Omental fat pad (tissue), 4 donors: ENCODE measurements around the gene MORN2. TPM values are rescaled to one million over a fixed set of nuclear protein-coding genes. Genes with fewer than 3 reads are reported as not detected.

Source experiments
- ATAC-seq: fragments of 150-250 bp; one replicate; pipeline ENCODE4 v1.9.1; 2016; ENCODE audit warnings: mild to moderate bottlenecking, moderate library complexity; ENCODE audit not compliant: low FRiP score
- DNase-seq: peaks from one replicate; pipeline ENCODE4 v3.0.0-alpha.2; 2019; ENCODE audit warnings: low spot score
- CTCF ChIP-seq, 3 donors: fragments of 450-650 bp; IDR thresholded peaks; one replicate each; pipeline ENCODE4 v1.5.1; 2016 to 2017; ENCODE audit warnings: antibody characterized with exemption in 3 of 3, mild to moderate bottlenecking in 3 of 3, moderate library complexity in 2 of 3
- total RNA-seq, 4 donors: library from RNA; depleted of rRNA; stranded (reverse); fragments of >200 nt; gene quantifications; one replicate each; pipeline ENCODE4 v1.1.0, GENCODE V29; 2016

MORN2 gene
- total RNA-seq, 4 donors from 2014 or later: 6.8 to 14.3 (median 10.9) TPM

- TF ChIP-seq CTCF (IDR thresholded peaks at IDR 0.05): no peak
- no peak for DNase-seq
- no peak for ATAC-seq
Observed at GRCh38 chr2:38873763-38874162, 2.0 kb upstream of the MORN2 start.

DNA sequence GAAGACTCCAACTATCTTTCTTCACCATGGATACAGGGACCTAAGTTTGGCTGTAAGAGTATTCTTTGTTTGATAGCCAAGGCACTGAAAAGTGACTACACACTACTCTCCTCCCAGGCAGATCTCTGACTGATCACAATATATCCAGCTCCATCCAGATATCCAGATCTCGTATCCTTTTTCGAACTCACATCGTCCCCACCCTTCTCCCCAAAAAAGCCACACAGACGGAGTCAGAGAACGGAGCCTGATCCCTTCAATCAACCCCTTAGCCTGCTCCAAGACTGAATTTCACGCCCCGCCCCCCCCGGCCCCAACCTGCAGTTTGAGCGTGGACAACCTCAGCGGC lies 575 bp upstream of the MORN2 start:
- TF ChIP-seq CTCF (IDR thresholded peaks at IDR 0.05): no peak
- DNase-seq (no peak), ATAC-seq (peak; percentile 54)

DNA sequence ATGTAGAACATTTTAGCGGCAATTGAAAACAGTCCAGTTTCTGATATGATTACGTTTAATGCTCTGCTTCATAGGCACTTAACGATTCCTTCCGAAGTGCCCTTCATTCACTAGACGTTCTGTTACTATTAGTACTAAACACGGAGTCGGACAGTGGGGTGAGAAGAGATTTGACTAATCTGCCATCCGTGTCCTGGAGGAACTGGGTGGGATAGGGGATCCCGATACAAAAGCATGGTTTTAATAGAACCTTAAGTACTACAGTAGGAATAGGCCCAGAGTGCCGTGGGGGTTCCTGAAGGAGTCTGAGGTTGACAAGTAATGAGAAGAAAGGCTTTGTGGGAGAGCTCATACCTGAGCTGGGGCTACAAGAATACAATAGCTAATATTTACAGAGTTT lies 631 bp downstream of the MORN2 start:
- no peak for DNase-seq
- TF ChIP-seq CTCF (IDR thresholded peaks at IDR 0.05): no peak
- no peak for ATAC-seq

- DNase-seq: no peak
- no peak for ATAC-seq
- TF ChIP-seq CTCF (IDR thresholded peaks at IDR 0.05): no peak
Observed at GRCh38 chr2:38886063-38886462, 10.3 kb downstream of the MORN2 start.

GRCh38 chr2:38887347-38887746 lies 11.6 kb downstream of the MORN2 start:
- no peak for DNase-seq
- no peak for ATAC-seq
- no peak for TF ChIP-seq CTCF (IDR thresholded peaks at IDR 0.05)

DNA sequence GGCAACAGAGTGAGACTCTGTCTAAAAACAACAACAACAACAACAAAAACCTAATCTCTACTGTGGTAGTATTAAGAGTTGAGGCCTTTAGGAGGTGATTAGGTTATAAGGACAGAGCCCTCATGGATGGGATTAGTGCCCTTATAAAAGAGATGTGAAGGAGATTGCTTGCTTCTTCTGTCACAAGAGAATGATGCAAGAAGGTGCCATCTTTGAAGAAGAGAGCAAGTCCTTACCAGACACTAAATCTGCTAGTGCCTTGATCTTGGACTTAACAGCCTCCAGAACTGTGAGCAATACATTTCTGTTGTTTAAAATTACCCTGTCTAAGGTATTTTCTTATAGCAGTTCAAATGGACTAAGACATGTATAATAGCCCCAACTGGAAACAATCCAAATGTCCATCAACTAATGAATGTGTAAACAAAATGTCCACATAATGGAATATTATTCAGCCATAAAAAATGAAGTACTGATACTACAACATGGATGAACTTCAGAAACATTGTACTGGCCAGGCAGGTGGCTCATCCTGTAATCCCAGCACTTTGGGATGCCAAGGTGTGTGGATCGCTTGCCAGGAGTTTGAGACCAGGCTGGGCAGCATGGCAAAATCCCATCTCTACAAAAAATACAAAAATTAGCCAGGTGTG lies 12.3 kb downstream of the MORN2 start:
- ATAC-seq: no peak
- DNase-seq: no peak
- no peak for TF ChIP-seq CTCF (IDR thresholded peaks at IDR 0.05)

DNA sequence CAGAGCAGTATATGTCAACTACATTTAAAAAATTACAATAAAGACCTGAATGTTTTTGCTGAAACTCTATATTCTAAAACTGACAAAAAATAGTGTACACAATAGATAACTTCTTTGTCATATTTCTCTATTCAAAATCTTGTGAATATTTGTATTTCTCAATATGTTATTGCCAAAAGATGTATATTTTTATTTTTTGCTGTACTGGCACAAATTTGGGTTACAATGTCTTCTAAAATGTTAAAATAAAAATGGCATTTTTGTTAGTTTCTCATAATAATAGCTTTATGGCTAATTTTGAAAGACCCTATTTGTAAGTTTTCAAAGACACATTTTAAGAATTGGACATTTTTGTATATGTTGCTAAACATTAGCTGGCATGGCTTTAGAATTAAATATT lies 13.3 kb downstream of the MORN2 start:
- TF ChIP-seq CTCF (IDR thresholded peaks at IDR 0.05): no peak
- ATAC-seq (no peak), DNase-seq (no peak)
